HPDE6-E6E7 (cell line): ENCODE data around the gene PRODH2.

ENCODE experiments used
- DNase-seq: peaks from one replicate; pipeline ENCODE4 v3.0.0; 2011; ENCODE audit warnings: missing footprints; ENCODE audit errors: extremely low spot score

PRODH2 gene

DNA sequence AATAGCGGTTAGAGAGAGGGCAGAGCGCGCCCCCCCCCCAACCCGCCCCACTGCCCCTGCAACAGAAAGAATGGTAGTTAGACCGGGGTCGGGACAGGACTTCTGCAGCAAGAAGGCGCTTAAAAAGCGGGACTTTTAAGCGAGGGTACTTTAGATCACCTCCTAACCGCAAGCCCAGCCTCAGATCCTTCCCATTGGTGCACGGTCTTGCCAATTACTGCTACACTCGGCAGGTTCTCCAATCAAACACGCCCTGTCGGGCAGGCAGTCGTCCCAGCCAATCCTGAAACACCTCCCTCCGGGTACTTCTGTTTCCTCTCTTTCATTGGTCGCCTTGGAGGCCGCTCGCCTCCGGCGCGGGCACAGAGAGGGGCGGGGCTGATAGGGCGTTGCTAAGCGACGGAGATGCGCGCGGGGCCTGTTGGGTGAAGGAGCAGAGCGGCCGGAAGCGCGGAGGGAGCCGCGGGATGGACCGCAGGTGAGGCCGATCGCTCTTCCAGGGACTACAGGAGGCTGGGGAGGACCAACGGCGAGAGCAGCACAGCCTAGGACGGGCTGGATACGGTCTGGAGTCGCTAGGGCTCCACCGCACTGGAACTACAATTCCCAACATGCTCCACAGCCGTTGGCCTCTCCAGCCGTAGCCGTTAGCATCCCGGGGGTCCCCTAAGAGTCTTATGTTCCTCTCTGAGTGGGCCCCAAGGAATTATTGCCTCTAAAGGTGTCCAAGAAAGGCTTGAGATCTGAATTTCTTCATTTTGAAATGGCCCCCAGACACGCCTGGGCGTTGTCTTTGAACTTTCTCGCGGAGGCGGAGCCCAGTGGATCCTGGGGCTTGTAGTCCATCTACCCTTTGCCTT, 54.7 kb downstream of the PRODH2 start, which contains the start of gene PROSER3:
PROSER3 (plus strand) TSS at position 428 of the 860 bp plus-strand sequence; CDS start at position 468, 40 bp downstream.
- DNase-seq: peak; percentile 99

DNA sequence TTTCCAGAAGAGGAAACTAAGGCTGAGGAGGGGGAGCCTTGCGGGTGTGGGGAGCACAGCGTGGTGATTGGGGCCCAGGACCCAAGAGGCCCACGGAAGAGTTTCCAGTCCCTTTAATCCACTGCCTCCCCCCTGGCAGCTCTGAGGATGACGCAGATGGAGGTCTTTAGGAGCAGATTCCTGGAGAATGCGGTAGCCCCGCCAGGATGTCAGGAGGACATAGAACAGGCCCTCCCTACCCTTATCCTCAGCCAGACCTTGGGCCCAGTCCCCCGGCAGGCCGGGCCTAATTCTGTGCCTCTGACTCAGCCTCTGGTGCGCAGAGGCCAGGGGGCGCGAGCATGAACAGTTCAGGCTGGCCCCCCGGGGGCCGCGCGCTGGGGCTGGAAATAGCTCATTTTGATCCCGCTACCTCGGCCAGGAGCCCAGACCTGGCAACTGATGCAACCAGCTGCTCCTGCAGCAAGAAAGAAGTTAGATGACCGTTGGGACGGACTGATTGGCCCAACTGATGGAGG, 55.4 kb downstream of the PRODH2 start:
- peak; percentile 29 for DNase-seq

DNA sequence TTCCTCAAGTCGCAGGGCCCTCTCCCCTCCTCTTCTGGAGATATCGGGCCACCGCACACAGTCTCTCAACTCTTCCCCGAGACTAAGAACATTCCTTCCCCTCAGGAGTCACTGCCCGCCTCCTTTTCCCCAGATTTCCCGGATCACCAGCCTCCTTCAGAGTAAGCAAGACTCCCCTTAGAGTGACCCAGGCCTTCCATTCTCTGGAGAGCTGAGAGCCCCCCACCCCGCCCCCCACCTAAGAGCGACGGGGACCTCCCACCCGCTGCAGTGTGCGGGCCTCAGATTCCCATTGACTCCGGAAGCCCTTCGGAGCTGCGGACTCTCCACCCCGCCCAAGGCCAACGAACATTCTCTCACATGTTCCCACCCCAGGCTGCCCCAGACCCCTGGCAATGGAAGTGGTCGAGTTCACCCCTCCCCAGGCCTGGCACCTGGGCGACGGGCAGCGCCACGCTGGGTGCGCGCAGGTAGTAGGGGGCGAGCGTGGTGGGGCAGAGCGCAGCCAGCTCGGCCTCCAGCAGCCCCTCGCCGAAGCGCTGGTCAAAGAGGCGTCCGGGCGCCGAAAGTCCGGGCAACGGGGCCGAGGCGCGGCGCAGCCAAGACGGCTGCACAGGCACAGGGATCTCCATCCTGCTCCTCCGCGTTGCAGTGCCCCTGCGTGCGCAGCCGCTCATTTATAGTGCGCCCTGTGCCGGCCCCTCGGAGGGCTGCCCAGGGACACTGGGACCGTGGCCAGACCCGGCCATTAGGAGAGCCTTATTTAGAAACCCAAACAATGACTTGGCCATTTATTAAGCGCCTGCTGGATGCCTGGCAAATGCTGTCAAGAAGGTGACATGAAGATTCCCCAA, 56.0 kb downstream of the PRODH2 start, which contains the start of gene HSPB6:
HSPB6 (minus strand) TSS at position 653 of the 854 bp plus-strand sequence; CDS start at position 632, 21 bp downstream.
- DNase-seq: no peak

DNA sequence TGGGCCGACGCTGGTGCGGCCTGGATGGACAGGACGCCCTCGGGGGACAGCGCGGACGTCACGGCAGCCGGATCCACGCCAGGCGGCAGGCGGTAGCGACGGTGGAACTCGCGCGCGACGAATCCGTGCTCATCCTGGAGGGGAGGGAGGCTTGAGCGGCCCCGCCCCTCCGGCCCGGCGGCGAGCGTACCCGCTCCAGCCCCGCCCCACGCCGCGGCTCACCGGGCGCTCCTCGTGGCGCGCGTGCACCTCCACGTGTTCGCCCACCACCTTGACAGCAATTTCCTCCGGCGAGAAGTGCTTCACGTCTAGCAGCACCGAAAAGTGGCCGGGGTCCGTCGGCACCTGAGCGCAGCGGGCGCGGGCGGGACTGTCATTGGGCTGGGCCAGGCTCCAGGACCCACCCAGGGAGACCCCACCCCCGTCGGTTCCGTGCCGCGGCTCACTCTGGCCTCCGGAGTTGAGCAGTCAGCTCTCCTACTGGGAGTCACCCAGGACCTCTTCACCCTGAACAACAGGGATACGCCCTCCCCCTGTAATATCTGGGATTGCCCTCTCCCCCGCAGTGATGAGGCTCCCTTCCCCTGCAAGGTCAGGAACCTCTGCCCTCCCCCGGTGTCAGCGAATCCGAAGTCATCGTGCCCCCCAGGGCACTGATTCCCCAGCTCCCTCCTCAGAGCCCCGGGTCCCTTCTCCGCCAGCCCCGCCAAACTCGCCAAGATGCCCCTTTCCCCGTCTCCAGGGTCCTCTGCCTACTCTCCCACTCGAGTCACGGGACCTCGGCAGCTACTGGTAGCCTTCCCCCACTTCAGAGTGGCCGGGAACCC, 56.9 kb downstream of the PRODH2 start:
- no peak for DNase-seq

DNA sequence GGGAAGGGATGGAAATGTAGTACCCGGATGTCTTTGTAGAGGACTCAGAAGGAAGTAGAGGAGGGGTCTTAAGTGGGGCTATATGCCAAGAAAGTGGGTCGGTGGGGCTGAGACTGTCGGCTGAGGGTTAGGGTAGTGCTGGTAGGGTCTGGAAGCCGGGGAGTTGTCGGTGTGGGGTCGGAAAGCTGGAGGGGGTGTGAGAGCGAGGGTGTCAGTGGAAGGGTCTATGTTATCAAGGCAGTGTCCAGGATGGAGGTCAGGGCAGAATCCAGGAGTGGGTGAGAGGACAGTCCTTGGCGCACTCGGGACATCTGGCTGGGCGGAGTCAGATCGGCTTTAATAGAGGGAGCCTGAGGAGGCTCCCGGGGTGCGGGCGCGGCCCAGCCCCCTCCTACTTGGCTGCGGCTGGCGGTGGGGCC, 57.5 kb downstream of the PRODH2 start:
- no peak for DNase-seq

DNA sequence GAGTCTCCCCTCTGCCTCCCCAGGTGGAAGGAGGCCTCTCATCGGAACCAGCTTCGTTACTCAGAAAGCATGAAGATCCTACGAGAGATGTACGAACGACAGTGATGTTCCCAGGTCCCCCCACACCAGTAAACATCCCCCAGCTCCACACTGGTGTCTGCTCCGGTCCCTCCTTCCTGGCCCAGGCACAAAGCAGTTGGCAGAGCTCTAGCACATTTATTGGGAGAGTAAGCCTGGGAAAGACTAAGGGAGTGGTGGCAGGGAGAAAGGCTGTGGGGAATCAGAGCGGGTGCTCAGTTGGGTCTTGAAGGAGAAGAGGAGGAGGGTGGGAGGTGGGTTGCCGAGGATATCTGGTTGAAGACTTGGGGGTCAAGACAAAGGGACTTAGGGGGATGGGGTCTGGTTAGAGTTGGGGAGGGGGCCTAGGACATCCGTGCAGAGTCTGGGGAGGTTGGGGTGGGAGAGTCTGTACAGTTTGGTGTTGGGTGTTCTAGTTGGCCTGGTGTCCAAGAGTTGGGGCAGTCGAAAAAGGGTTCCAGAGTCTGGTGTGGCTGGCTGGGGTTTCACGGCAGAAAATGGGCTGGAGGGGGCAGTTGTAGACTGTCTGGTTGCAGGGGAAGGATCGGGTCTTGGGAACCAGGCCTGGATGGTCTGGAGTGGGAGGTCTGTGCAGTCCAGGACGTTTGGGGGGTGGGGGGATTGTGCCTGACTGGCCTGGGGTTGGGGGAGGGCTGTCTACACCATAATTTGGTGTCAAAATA, 58.1 kb downstream of the PRODH2 start:
- no peak for DNase-seq

DNA sequence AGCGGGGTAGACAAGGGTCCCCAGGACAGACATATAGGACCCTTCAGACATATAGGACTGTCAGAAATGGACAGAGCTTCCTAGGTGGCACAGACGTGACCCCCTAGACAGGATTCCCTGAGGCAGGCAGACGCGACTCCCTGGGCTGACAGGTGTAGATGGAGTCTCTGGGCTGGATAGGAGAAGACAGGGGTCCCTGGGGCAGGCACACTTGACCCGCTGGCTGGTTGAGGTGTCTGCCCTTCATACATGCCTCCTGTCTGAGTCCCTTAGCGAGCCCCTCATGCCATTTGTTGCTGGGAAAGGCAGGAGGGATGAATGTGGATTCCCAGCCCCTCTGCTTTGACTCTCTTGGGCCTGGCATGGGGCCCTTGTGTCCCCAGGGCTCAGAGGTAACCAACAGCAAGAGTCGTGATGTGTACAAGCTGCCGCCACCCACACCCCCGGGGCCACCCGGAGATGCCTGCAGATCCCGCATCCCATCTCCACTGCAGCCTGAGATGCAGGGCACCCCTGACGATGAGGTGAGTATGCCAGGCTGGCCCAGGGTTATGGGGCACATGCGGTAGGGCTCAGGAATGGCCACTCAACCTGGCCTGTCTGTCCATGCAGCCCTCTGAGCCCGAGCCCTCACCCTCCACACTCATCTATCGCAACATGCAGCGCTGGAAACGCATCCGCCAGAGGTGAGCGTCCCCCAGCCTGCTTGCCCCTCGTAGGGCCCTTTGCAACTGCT, 58.8 kb downstream of the PRODH2 start:
- DNase-seq: no peak

DNA sequence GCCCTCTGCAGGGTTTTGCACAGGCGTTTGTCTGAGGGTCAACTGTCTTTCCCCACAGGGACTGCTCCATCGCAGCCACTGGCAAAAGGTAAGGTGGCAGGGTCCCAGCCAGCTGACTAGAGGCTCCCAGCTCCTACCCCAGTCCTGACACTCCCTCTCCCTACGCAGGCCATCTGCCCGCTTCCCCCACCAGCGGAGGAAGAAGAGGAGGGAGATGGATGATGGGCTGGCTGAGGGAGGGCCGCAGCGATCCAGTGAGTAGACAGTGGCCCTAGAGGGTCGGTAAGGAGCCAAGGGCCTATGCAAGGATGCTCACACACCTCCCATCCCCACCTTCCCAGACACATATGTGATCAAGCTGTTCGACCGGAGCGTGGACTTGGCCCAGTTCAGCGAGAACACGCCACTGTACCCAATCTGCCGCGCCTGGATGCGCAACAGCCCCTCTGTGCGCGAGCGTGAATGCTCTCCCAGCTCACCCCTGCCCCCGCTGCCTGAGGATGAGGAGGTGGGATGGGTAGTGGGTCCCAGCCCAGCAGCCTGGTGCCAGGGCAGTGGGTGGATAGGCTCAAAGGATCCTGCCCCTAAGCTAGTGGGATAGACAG, 59.8 kb downstream of the PRODH2 start:
- no peak for DNase-seq

DNA sequence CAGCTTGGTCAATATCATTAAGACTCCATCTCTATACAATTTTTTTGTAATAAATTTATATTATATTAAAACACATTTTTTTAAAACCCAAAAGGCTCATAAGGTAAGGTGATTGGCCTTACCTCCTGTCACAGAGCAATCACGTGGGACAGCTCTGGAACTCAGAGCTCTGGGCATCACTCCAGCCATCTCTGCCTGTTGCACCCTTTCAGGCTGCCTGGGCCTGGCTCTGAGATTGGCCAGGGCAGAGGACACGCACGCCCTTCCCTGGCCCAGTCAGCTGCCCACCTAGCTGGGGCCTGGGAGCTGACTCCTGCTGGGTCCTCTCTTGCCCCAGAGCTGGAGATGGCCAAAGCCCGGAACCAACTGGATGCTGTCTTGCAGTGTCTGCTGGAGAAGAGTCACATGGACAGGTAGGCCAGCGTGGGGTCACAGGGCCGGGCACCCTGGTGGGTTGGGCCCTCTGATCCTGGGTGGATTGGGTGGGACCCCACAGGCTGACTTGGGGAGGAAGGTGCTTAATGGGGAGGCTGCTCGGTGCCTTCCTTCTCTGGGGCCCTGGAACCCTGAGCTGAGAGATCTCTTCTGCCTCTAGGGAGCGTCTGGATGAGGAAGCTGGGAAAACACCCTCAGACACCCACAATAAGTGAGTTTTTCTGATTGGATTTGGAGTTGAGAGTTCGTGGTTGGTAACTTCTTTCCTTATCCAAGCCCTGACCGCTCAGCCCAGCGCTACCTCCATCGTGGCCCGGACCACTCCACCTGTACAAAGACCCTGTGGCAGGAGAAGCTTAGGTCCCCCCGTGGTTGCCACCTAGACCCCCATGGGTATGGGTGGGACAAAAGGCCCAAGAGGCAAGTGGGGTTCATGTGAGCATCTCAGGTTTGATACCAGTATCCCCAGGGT, 60.6 kb downstream of the PRODH2 start:
- no peak for DNase-seq

DNA sequence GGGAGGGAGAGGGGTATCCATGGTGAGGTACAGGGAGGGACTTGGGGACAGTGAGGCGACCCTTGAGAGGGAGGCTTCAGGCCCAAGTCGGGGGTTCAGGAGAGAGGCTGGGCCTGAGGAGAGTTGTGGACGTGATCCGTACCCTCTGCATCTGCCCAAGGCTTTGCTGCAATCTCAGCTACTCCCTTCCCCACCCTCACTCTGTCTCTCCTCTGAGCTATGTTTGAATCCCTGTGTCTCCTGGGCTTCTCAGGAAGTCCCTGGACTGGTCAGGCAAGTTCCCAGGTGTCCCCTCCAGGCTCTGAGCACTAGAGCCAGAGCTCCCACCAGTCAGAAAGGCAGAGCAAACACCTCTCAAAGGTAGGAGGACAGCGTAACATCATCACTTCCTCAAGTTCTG, 62.5 kb downstream of the PRODH2 start:
- no peak for DNase-seq
